ENCODE data around the gene MED27.

DNA sequence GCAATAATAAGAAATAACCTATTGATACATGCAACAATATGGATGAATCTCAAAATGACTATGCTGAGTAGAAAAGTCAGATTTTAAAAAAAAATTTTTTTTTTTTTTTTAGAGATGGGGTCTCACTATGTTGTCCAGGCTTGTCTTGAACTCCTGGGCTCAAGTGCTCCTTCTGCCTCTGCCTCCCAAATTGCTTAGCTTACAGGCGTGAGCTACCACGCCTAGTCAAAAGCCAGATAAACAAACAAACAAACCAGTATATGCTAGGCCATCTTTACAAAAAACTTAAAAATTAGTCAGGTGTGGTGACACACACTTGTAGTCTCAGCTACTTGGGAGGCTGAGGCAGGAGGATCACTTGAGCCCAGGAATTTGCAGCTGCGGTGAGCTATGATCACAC, 79.0 kb downstream of the MED27 start:
- TF ChIP-seq SUZ12 (IDR thresholded peaks at IDR 0.05; ENCODE audit: low read depth, low read length), result no peak
- TF ChIP-seq SMAD9 (CRISPR knock-in tag; IDR thresholded peaks at IDR 0.05), result no peak
- no peak for TF ChIP-seq DPF2 (CRISPR knock-in tag; IDR thresholded peaks at IDR 0.05; ENCODE audit: borderline replicate concordance, low read depth)
- no peak for TF ChIP-seq ZFP62 (CRISPR knock-in tag; IDR thresholded peaks at IDR 0.05)
- TF ChIP-seq, protein P1, sequence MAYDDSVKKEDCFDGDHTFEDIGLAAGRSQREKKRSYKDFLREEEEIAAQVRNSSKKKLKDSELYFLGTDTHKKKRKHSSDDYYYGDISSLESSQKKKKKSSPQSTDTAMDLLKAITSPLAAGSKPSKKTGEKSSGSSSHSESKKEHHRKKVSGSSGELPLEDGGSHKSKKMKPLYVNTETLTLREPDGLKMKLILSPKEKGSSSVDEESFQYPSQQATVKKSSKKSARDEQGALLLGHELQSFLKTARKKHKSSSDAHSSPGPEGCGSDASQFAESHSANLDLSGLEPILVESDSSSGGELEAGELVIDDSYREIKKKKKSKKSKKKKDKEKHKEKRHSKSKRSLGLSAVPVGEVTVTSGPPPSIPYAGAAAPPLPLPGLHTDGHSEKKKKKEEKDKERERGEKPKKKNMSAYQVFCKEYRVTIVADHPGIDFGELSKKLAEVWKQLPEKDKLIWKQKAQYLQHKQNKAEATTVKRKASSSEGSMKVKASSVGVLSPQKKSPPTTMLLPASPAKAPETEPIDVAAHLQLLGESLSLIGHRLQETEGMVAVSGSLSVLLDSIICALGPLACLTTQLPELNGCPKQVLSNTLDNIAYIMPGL (CRISPR knock-in tag; IDR thresholded peaks at IDR 0.05; ENCODE audit: borderline replicate concordance in 1 of 2, low read depth in 1 of 2), result no peak
- TF ChIP-seq EZH2 (conservative IDR thresholded peaks at IDR 0.05; ENCODE audit: low read depth, low read length), result no peak
